ENCODE results near the gene TRMT2B.
"Not testable (repeated sequence)": the region's sequence is repeated elsewhere in the genome, so short reads cannot be mapped to it uniquely, and the experiment has no call there.

The TRMT2B gene

DNA sequence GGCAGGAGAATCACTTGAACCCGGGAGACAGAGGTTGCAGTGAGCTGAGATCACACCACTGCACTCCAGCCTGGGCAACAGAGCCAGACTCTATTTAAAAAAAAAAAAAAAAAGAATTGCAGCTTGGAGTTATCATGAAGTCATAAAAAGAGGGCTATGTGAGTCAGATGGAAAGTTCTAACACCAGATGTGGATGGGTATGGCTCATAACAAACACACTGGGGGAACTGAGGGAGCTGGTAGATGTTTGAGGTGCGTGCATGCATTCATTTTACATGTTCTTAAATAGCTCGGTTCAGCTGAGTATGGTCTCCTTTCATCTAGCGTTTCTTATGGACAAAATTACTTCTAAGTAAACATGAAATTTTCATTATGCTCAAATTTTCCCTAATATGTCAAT is 11.7 kb downstream of the TRMT2B start:
- Mint-ChIP-seq H3K9me3 (no peaks in the 10 kb centered on the region), H3K27ac (no peak overlapping the region), H3K4me1 (ENCODE audit: low read depth) (peaks cover 3% of the 10 kb centered on the region), H3K36me3 (ENCODE audit: low read depth) (peaks cover 31% of the 10 kb centered on the region), H3K4me3 (no peak overlapping the region), H3K27me3 (no peaks in the 10 kb centered on the region)

DNA sequence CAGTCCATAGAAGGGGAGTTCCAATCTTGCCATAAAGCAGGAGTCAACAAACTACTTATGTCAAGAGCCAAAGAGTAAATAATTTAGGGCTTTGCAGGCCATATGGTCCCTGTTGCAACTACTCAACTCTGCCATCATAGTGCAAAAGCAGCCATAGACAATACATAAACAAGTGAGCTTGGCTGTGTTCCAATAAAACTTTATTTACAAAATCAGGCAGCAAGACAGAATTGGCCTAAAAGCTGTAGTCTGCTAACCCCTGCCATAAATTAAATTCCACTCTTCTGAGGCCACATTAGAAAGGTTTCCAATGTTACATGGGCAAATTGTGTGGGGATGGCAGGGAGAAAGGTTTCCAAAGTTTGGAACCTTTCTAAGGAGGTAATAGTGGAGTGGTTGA is 14.7 kb downstream of the TRMT2B start:
- Mint-ChIP-seq H3K36me3 (ENCODE audit: low read depth) (peaks cover 25% of the 10 kb centered on the region), H3K4me1 (ENCODE audit: low read depth) (peaks cover 3% of the 10 kb centered on the region), H3K27ac (no peak overlapping the region), H3K4me3 (no peak overlapping the region), H3K9me3 (no peaks in the 10 kb centered on the region), H3K27me3 (no peaks in the 10 kb centered on the region)

- peaks cover 4% of the 10 kb centered on the region for H3K4me1 Mint-ChIP-seq (ENCODE audit: low read depth)
- no peak overlapping the region for H3K4me3 Mint-ChIP-seq
- H3K27me3 Mint-ChIP-seq = no peaks in the 10 kb centered on the region
- H3K27ac Mint-ChIP-seq = no peak overlapping the region
- no peaks in the 10 kb centered on the region for H3K9me3 Mint-ChIP-seq
- H3K36me3 Mint-ChIP-seq (ENCODE audit: low read depth) = peaks cover 40% of the 10 kb centered on the region
Observed at GRCh38 chrX:101029665-101030064, 22.2 kb downstream of the TRMT2B start.

GRCh38 chrX:101028562-101028961 is 23.3 kb downstream of the TRMT2B start:
- H3K27ac Mint-ChIP-seq = no peak overlapping the region
- H3K27me3 Mint-ChIP-seq = no peaks in the 10 kb centered on the region
- H3K9me3 Mint-ChIP-seq = no peaks in the 10 kb centered on the region
- H3K4me3 Mint-ChIP-seq = no peak overlapping the region
- H3K36me3 Mint-ChIP-seq (ENCODE audit: low read depth) = peaks cover 40% of the 10 kb centered on the region
- peaks cover 4% of the 10 kb centered on the region for H3K4me1 Mint-ChIP-seq (ENCODE audit: low read depth)

GRCh38 chrX:101025126-101025525 is 26.8 kb downstream of the TRMT2B start:
- peaks cover 4% of the 10 kb centered on the region for H3K4me1 Mint-ChIP-seq (ENCODE audit: low read depth)
- no peak overlapping the region for H3K27ac Mint-ChIP-seq

GRCh38 chrX:101022020-101022419 is 29.9 kb downstream of the TRMT2B start:
- peaks cover 4% of the 10 kb centered on the region for H3K4me1 Mint-ChIP-seq (ENCODE audit: low read depth)

More at GRCh38 chrX:101025126-101025525, 26.8 kb downstream of the TRMT2B start:
- H3K27me3 Mint-ChIP-seq = no peaks in the 10 kb centered on the region
- no peak overlapping the region for H3K4me3 Mint-ChIP-seq
- no peaks in the 10 kb centered on the region for H3K9me3 Mint-ChIP-seq
- H3K36me3 Mint-ChIP-seq (ENCODE audit: low read depth) = peaks cover 47% of the 10 kb centered on the region

DNA sequence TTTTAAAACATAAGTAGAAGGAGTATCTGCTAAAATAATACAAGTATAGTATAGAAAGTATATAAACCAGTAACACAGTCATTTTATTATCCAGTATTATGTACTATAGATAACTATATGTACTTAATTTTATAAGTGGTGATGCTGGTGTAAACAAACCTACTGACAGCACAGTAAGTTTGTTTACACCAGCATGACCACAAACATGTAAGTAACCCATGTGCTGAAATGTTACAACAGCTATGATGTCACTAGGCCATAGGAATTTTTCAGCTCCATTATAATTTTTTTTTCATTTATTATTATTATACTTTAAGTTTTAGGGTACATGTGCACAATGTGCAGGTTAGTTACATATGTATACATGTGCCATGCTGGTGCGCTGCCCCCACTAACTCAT is 39.9 kb downstream of the TRMT2B start:
- H3K4me3 Mint-ChIP-seq; H3K4me1 Mint-ChIP-seq (ENCODE audit: low read depth); H3K9me3 Mint-ChIP-seq; H3K27ac Mint-ChIP-seq; H3K27me3 Mint-ChIP-seq: not testable (repeated sequence)
- H3K36me3 Mint-ChIP-seq (ENCODE audit: low read depth) = peaks cover 14% of the 10 kb centered on the region

More at GRCh38 chrX:101022020-101022419, 29.9 kb downstream of the TRMT2B start:
- Mint-ChIP-seq H3K9me3 (no peaks in the 10 kb centered on the region), H3K36me3 (ENCODE audit: low read depth) (peaks cover 39% of the 10 kb centered on the region), H3K27ac (no peak overlapping the region), H3K27me3 (no peaks in the 10 kb centered on the region), H3K4me3 (no peak overlapping the region)

DNA sequence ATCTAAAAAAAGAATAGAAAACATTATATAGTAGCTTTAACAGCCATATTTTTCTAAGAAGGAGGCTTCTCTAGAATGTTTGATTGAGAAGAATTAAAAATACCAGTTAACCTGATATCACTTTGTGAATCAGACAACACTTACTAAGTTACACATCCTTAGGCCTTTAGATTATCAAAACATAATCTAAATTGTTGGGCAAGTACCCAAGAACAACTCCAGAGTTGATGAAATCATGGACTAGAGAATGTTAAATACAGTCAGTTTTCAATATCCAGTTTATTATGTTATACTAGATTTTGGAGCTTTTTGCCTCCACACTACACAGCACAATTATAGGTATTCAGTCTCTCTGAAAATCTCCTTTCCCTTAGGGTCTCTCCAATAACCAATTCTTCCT is 42.8 kb downstream of the TRMT2B start:
- no peaks in the 10 kb centered on the region for H3K4me1 Mint-ChIP-seq (ENCODE audit: low read depth)
- H3K27me3 Mint-ChIP-seq = no peaks in the 10 kb centered on the region
- no peak overlapping the region for H3K27ac Mint-ChIP-seq
- H3K4me3 Mint-ChIP-seq = no peak overlapping the region
- peaks cover 18% of the 10 kb centered on the region for H3K36me3 Mint-ChIP-seq (ENCODE audit: low read depth)
- no peaks in the 10 kb centered on the region for H3K9me3 Mint-ChIP-seq

- peaks cover 16% of the 10 kb centered on the region for H3K4me1 Mint-ChIP-seq (ENCODE audit: low read depth)
- H3K27ac Mint-ChIP-seq = no peak overlapping the region
- no peaks in the 10 kb centered on the region for H3K27me3 Mint-ChIP-seq
- no peaks in the 10 kb centered on the region for H3K36me3 Mint-ChIP-seq (ENCODE audit: low read depth)
- H3K9me3 Mint-ChIP-seq = no peaks in the 10 kb centered on the region
- no peak overlapping the region for H3K4me3 Mint-ChIP-seq
Observed at GRCh38 chrX:100999451-100999850, 52.5 kb downstream of the TRMT2B start.

DNA sequence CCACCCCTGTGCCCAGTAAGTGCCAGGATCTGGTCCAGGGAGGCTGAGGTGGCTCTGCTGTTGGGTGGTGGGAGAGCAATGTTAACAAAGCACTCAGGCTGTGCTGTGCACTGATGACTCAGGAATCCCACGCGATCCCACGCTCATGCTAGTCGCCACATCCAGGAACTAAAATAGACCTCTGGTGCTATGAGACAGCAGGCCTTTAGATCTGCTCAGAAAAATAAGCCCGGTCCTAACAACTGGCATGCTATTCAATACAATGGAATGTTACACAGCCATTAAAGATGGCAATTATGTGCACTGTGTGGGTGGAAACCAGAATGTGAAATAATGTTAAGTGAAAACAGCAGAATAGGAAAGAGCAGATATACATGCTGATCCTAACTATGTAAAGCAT is 56.4 kb downstream of the TRMT2B start:
- H3K36me3 Mint-ChIP-seq (ENCODE audit: low read depth) = no peaks in the 10 kb centered on the region
- H3K27ac Mint-ChIP-seq = peak overlapping the region; percentile 63
- peaks cover 21% of the 10 kb centered on the region for H3K4me1 Mint-ChIP-seq (ENCODE audit: low read depth)
- H3K4me3 Mint-ChIP-seq = no peak overlapping the region
- H3K9me3 Mint-ChIP-seq = no peaks in the 10 kb centered on the region
- no peaks in the 10 kb centered on the region for H3K27me3 Mint-ChIP-seq

DNA sequence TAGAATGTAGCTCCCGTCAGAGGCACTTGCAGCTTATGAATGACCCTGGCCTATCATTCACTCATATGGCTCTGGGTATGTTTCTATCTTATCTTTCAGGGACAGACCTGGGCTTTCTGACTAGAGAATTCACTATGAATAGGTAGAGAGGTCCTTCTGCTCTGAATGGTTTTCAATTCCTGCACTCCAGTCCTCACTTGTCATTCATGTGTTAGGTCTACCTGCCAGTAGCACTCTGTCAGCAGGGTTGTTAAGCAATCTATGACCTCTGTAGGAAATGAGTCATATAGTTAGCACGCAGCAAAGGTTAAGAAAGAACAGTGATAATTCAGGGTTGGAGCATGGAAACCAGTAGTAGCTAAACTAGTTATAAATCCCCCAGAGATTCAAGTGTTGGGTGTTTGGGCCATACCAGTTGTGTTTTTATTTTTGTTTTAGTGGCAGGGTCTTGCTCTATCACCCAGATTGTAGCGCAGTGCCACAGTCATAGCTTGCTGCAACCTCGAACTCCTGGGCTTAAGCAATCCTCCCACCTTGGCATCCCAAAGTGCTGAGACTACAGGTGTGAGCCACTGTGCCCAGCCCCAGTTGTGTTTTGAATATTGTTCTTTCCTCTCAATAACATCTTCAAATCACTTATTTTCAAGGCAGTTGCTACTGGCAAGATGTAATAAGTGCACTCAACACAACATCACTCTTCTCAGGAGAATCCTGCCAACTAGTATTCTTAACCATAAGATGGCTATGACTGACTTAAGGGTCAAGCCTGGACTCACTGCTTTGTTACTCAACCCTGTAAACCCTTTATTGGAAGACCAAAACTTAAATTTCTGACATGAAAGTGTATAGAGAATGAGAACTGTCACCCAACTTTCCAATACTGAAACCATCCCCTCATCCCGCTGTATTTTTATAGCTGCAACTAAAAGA is 57.3 kb downstream of the TRMT2B start:
- Mint-ChIP-seq H3K27ac (peak overlapping the region; percentile 63), H3K27me3 (no peaks in the 10 kb centered on the region), H3K4me1 (ENCODE audit: low read depth) (peaks cover 21% of the 10 kb centered on the region), H3K36me3 (ENCODE audit: low read depth) (peaks cover 3% of the 10 kb centered on the region), H3K9me3 (no peaks in the 10 kb centered on the region), H3K4me3 (no peak overlapping the region)

- H3K9me3 Mint-ChIP-seq = no peaks in the 10 kb centered on the region
Observed at GRCh38 chrX:100990139-100990538, 61.8 kb downstream of the TRMT2B start.

GRCh38 chrX:100984818-100985217 is 67.1 kb downstream of the TRMT2B start:
- Mint-ChIP-seq H3K9me3 (no peaks in the 10 kb centered on the region), H3K4me3 (no peak overlapping the region), H3K27ac (no peak overlapping the region), H3K4me1 (ENCODE audit: low read depth) (no peaks in the 10 kb centered on the region), H3K27me3 (no peaks in the 10 kb centered on the region), H3K36me3 (ENCODE audit: low read depth) (peaks cover 3% of the 10 kb centered on the region)

More at GRCh38 chrX:100990139-100990538, 61.8 kb downstream of the TRMT2B start:
- Mint-ChIP-seq H3K4me3 (no peak overlapping the region), H3K36me3 (ENCODE audit: low read depth) (peaks cover 5% of the 10 kb centered on the region), H3K27me3 (no peaks in the 10 kb centered on the region), H3K4me1 (ENCODE audit: low read depth) (peaks cover 12% of the 10 kb centered on the region), H3K27ac (no peak overlapping the region)

DNA sequence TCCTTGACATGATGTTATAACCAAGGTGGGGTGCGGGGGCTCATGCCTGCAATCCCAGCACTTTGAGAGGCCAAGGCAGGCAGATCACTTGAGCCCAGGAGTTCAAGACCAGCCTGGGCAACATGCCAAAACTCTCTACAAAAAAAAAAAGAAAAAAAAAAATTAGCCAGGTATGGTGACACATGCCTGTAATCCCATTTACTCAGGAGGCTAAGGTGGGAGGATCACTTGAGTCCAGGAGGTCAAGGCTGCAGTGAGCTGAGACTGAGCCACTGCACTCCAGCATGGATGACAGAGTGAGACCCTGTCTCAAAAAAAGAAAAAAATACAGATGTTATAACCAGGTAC is 70.4 kb downstream of the TRMT2B start:
- not testable (repeated sequence) for H3K27me3 Mint-ChIP-seq; H3K4me3 Mint-ChIP-seq; H3K27ac Mint-ChIP-seq; H3K4me1 Mint-ChIP-seq (ENCODE audit: low read depth); H3K9me3 Mint-ChIP-seq; H3K36me3 Mint-ChIP-seq (ENCODE audit: low read depth)

DNA sequence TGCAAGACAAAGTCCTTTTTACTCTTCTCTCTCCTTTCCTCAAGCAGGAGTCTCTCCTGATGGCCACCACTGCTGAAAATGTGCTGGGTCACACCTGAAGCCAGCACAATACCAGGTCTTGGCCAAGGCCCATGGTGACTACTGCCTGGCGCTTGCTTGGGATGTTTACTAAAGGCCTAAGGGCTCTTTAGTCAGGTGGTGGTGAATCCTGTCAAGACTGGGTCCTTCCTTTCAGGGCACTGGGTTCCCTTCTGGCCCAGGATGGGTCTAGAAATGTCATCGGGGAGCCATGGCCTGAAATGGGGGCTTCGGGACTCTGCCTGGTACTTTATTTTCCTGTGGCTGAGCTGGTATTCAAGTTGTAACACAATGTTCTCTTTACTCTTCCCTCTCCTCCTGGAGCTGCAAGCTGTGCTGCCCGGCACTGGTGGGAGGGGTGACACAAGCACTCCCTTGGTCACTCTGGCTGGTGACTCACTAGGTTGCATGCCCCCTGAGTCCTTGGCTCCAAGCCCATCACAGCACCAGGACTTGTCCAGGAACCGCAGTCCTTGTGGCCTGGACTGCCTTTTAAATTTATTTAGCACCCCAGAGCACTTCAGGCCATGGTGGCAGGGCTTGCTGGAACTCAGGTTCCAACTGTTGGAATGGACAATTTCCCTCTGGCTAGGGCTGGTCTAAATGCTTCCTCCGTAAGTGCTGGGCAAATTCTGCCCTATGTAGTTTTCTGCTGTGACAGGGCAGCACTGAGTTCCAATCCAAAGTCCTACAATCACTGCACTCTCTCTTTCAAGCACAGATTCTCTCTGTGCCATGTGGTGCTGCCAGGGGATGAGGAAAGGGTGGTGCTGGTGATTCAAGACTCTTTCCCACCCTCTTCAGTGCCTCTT is 71.1 kb downstream of the TRMT2B start:
- Mint-ChIP-seq H3K9me3 (no peaks in the 10 kb centered on the region), H3K4me1 (ENCODE audit: low read depth) (no peaks in the 10 kb centered on the region), H3K4me3 (no peak overlapping the region), H3K27me3 (no peaks in the 10 kb centered on the region), H3K27ac (no peak overlapping the region), H3K36me3 (ENCODE audit: low read depth) (peaks cover 4% of the 10 kb centered on the region)

Data from stimulated activated naive CD8-positive, alpha-beta T cell treated with anti-CD3 and anti-CD28 coated beads, Interleukin-15, Interleukin-2, amounts not matched to agents 100 ng/mL and 50 ng/mL, for 24 hours (primary cell).